ENCODE data around the gene PEAK1.
"Not testable (repeated sequence)": the region's sequence is repeated elsewhere in the genome, so short reads cannot be mapped to it uniquely, and the experiment has no call there.

PEAK1 gene

GRCh38 chr15:77167406-77167805, 252.5 kb downstream of the PEAK1 start:
- DNase-seq = no peak

- DNase-seq = no peak
Observed at GRCh38 chr15:77163781-77164384, 256.0 kb downstream of the PEAK1 start.

GRCh38 chr15:77162872-77163633, 256.9 kb downstream of the PEAK1 start:
- no peak for DNase-seq

GRCh38 chr15:77160562-77161478, 259.1 kb downstream of the PEAK1 start:
- DNase-seq = no peak

- not testable (repeated sequence) for DNase-seq
Observed at GRCh38 chr15:77156000-77156399, 263.9 kb downstream of the PEAK1 start.

- no peak for DNase-seq
Observed at GRCh38 chr15:77148191-77148590, 271.7 kb downstream of the PEAK1 start.

GRCh38 chr15:77145370-77145769, 274.5 kb downstream of the PEAK1 start:
- no peak for DNase-seq

GRCh38 chr15:77144492-77145070, 275.3 kb downstream of the PEAK1 start:
- DNase-seq = no peak

- no peak for DNase-seq
Observed at GRCh38 chr15:77144026-77144425, 275.9 kb downstream of the PEAK1 start.

- no peak for DNase-seq
Observed at GRCh38 chr15:77143616-77144015, 276.3 kb downstream of the PEAK1 start.

- no peak for DNase-seq
Observed at GRCh38 chr15:77143191-77143590, 276.7 kb downstream of the PEAK1 start.

- no peak for DNase-seq
Observed at GRCh38 chr15:77140220-77140619, 279.7 kb downstream of the PEAK1 start.

- DNase-seq = no peak
Observed at GRCh38 chr15:77139312-77139711, 280.6 kb downstream of the PEAK1 start.

GRCh38 chr15:77138167-77138522, 281.8 kb downstream of the PEAK1 start:
- no peak for DNase-seq

GRCh38 chr15:77135181-77135580, 284.7 kb downstream of the PEAK1 start:
- no peak for DNase-seq

- DNase-seq = no peak
Observed at GRCh38 chr15:77130315-77130930, 289.5 kb downstream of the PEAK1 start.

- no peak for DNase-seq
Observed at GRCh38 chr15:77127626-77128025, 292.3 kb downstream of the PEAK1 start.

GRCh38 chr15:77126529-77127326, 293.2 kb downstream of the PEAK1 start:
- no peak for DNase-seq

- no peak for DNase-seq
Observed at GRCh38 chr15:77123854-77124253, 296.1 kb downstream of the PEAK1 start.

- no peak for DNase-seq
Observed at GRCh38 chr15:77122576-77122975, 297.3 kb downstream of the PEAK1 start.

- no peak for DNase-seq
Observed at GRCh38 chr15:77121599-77121998, 298.3 kb downstream of the PEAK1 start.

GRCh38 chr15:77120576-77120975, 299.3 kb downstream of the PEAK1 start:
- DNase-seq = no peak

All from stimulated activated CD4-positive, alpha-beta T cell treated with anti-CD3 and anti-CD28 coated beads, Interleukin-2, amount 100 ng/mL, for 24 hours (primary cell).